Upper lobe of left lung (tissue), 4 donors: ENCODE results near the gene ACACA.

ENCODE experiments used
- POLR2AphosphoS5 ChIP-seq, 2 donors: sonication (generic); formaldehyde crosslinking; IDR thresholded peaks; one replicate each; pipeline ENCODE4 v1.5.1; 2017; ENCODE audit warnings: antibody characterized with exemption in 2 of 2
- TF ChIP-seq, protein P1 (sequence below), 6 experiments: fragments of 450-650 bp in 4 of 6; fragments of 200-600 bp in 2 of 6; sonication (generic) in 2 of 6; IDR thresholded peaks; one replicate each; pipeline ENCODE4 v1.5.1; 2016 to 2019; ENCODE audit warnings: antibody characterized with exemption in 6 of 6

DNA sequence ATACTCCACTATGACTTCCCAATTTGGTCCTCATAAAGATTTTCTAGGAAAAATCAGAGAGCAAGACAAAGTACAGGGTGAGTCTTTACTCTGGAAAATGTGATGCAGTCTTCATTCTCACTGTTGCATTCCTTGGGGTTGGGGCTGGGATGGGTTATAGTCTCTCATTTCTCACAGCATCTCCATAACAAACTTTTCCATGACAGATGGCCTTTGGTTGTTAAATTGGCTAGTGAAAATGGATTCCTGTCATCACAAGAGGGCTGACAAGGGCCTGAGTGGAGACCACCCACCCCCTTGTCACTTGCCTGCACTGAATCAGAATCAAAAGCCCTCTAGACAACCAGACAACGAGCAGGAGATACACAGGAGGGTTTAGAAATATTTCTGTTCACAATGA lies 283.2 kb downstream of the ACACA start:
- TF ChIP-seq POLR2AphosphoS5 (IDR thresholded peaks at IDR 0.05): no peak
- TF ChIP-seq, protein P1, sequence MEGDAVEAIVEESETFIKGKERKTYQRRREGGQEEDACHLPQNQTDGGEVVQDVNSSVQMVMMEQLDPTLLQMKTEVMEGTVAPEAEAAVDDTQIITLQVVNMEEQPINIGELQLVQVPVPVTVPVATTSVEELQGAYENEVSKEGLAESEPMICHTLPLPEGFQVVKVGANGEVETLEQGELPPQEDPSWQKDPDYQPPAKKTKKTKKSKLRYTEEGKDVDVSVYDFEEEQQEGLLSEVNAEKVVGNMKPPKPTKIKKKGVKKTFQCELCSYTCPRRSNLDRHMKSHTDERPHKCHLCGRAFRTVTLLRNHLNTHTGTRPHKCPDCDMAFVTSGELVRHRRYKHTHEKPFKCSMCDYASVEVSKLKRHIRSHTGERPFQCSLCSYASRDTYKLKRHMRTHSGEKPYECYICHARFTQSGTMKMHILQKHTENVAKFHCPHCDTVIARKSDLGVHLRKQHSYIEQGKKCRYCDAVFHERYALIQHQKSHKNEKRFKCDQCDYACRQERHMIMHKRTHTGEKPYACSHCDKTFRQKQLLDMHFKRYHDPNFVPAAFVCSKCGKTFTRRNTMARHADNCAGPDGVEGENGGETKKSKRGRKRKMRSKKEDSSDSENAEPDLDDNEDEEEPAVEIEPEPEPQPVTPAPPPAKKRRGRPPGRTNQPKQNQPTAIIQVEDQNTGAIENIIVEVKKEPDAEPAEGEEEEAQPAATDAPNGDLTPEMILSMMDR (IDR thresholded peaks at IDR 0.05): no peak
